SIG-M5 treated with dmso at 0.1 percent for 504 hours (cell line): Measurements from ENCODE around the gene ZNF664.

Experiments
- DNase-seq: peaks from one replicate; lab custom pipeline; 2025; ENCODE audit not compliant: unreplicated experiment; lab: John Stamatoyannopoulos, UW

Gene ZNF664

DNA sequence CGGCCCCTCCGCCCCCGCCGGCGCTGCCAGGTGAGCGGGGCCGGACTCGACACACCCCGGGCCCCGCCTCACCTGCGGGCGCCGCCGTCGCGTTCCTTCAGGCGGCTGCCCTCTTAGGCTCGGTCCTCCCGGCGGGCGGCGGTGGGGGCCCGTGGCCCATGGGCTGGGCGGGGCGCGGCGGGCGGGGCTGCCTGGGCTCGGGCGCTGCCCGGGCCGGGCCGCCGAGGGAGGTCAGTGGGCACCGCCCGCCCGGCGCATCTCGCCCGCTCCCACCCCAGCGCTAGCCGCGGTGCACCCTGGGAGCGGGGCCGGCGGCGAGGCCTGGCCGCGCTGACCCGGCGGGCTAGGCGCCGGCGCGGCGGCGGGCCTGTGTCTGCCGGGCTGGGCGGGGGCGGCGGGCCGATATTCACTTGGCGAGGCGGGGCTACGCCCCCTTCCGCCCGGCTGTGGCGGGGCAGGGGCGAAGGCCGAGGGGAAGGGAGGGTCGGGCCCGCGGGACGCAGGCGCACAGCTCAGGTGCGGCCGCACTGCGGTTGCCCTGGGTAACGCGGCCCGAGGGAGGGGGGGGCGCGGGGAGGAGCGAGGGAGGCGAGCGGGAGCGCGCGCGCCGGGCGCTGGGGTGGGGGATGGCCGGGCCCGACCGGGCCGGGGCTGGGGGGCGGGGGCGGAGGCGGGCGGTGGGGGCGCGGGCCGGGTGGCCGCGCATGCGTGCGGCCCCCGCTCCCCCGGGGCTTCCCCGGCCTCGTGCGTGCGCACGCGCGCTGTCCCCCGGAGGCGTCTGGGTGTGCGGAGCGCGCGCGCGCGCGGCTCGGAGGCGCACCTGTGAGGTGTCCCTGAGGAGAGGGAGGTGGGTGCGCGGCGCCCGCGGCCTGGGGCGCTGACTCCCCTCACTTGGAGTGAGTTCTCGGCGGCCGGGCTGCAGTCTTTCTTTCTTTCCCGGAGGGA, at the start of gene ZNF664, which contains the start of gene CCDC92:
TSS of gene ZNF664 (plus strand) at position 759 of the 945 bp plus-strand sequence. CDS start 38,930 bp downstream, outside the sequence.
TSS of gene CCDC92 (minus strand) at position 375 of the 945 bp plus-strand sequence. CDS start 28,526 bp downstream, outside the sequence.
- DNase-seq = peak; percentile 78

DNA sequence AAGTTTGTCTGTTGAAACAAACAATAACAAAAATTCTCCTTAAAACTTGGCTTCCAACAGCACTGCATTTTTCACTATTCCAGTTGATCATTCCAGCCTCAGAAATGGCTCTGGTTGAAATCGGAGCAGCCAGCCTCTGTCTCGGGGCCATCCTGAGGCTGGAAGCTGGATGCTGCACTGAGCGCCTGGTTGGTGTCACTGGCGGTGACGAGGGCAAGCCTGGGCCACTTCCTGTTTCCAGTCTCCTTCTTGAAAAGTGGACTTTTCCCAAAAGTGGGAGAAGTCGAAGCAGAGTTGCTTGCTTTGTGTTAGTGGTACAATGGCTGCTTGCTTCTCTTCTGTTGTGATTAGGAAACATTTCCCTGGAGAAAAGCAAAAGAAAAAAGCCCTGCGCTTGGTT, 49.1 kb upstream of the ZNF664 start:
- DNase-seq = no peak

GRCh38 chr12:123924539-123924938, 48.5 kb upstream of the ZNF664 start:
- DNase-seq = no peak

DNA sequence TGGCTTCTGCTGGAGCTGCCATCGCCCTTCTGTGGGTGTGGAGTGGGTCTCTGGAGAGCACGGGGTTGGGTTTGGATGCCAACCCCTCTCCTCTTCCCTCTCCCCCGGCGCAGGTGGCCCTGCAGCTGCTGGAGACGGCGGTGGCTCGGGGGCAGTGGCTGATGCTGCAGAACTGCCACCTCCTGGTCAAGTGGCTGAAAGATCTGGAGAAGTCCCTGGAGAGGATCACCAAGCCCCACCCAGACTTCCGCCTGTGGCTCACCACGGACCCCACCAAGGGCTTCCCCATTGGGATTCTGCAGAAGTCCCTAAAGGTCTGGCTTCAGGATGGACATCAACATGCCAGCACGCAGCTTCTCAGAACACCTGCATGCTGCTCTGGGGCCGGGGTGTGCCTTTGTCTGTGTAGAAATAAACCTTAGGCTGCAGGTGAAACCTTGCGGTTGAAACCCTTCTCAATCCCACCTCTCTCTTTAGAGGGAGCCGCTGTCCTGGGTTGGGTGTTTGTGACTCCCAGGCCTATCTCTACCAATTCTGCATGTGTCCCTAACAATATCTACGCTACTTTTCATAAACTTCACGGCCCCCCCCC, 44.6 kb upstream of the ZNF664 start:
- DNase-seq = no peak

DNA sequence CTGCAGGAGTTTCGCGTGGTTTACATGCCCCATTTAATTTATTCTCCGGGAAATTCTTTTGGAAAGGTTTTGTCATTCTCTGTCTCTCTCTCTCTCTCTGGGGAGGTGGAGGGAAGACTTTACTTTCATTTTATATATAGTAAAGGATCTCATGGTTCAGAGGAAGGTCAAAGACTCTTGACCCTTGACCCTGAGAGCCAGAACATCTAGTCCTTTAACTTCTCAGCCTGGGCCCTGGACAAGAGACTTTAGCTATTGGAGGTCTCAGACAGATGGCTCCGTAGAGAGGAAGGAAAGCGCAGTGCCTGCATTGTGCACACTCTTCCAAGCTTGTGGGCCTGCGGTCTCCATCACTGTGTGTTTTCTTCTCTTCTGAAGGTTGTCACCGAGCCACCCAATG, 44.1 kb upstream of the ZNF664 start:
- DNase-seq = no peak

- DNase-seq = no peak
Observed at GRCh38 chr12:123929946-123930583, 43.0 kb upstream of the ZNF664 start.

- no peak for DNase-seq
Observed at GRCh38 chr12:123931686-123932321, 41.2 kb upstream of the ZNF664 start.

GRCh38 chr12:123933214-123933613, 39.8 kb upstream of the ZNF664 start:
- no peak for DNase-seq

- no peak for DNase-seq
Observed at GRCh38 chr12:123934016-123934620, 38.9 kb upstream of the ZNF664 start.

DNA sequence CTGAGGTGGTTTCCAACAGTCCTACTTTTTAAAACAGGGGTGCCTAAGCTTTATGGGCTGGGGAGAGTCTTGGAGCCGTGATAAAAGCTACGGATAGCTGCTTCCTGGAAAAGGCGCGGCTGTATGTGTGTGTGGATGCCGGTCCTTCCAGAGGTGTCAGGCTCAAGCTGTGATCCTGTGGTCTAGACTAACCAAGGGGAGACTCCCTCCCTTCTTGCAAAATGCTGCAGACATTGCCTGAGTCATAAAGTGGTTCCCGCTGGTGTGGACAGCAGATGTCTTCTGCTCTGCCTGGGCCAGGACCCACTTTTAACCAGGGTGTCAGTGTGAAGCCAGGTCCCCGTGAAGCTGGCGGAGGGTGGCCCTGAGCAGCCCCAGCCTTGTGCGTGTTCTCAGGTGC, 38.2 kb upstream of the ZNF664 start:
- DNase-seq = peak; percentile 40

DNA sequence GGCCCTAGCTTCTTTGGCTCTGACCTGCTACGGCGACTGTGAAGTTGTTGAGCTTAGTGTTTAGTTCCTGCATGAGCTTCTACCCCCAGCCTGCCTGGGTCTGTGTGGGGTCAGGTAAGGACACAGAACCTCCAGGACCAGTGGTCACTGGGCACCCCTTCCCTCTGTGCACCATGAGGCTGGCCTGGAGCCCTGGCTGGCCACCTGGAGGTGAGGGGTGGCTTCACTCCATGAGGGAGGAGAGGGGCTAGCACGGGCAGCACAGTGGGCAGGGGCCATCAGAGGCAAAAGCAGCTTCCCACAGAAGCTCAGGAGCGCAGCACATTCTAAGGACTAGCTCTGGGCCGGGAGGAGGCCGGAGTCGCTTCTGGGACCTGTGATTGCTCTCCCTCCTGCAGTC, 37.1 kb upstream of the ZNF664 start:
- no peak for DNase-seq

DNA sequence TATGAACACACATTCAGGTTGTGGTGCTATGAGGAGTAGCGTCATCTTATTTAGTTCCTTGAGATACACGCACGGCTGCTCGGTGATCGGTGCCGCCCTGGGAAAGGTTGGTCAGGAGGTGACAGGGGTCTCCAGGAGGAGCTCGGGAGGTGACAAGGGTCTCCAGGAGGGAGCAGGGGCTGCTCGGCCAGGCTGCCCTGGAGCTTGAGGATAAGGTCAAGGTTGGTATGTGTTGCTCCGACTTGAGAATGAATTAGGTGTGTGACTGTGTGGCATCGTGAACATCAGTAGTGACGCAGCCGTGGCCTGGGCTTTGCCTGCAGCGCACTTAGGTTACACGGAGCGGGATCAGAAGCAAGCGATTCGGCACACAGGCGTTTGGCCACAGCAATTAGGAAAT, 36.5 kb upstream of the ZNF664 start:
- DNase-seq = no peak

- DNase-seq = no peak
Observed at GRCh38 chr12:123936956-123937706, 35.9 kb upstream of the ZNF664 start.

DNA sequence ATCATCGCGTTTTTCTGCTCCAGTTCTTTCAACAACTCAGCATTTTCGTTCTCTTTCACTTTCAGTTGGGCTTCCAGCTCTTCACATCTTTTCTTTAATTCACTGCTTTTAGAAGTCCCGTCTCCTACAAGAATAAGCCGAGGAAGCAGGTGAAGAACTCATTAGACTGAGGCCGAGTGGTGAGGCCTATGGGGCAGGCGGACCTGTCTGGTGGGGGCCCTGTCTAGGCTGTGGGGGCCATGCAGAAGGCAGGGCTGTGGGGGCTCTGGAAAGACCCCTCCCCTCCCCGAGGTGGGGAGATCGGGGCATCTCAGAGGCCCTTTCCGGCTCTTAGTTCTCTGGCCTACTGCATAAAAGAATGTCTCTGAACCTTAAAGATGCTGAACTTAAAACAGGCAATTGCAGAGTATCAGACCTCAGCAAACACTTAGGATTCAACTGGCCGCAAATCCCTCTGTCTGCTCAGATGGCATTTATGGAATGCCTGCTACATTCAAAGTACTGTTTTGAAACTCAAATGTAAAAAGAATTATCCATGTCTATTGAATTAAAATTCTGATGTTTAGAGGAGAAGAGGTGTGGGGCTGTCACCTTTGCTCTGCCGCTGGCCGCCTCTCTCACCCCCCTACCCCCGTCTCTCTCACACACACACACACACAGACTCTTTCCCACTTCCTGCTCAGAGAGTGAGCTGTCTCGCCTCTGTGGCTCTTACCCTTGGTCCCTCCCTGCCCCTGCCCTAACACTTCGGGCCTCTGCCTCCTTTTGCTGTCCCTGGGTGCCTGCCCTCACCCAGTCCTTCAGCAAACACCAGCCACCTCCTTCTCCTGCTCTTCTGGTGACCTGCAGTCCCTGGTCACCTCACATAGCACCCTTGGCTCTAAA, 35.1 kb upstream of the ZNF664 start:
- no peak for DNase-seq

DNA sequence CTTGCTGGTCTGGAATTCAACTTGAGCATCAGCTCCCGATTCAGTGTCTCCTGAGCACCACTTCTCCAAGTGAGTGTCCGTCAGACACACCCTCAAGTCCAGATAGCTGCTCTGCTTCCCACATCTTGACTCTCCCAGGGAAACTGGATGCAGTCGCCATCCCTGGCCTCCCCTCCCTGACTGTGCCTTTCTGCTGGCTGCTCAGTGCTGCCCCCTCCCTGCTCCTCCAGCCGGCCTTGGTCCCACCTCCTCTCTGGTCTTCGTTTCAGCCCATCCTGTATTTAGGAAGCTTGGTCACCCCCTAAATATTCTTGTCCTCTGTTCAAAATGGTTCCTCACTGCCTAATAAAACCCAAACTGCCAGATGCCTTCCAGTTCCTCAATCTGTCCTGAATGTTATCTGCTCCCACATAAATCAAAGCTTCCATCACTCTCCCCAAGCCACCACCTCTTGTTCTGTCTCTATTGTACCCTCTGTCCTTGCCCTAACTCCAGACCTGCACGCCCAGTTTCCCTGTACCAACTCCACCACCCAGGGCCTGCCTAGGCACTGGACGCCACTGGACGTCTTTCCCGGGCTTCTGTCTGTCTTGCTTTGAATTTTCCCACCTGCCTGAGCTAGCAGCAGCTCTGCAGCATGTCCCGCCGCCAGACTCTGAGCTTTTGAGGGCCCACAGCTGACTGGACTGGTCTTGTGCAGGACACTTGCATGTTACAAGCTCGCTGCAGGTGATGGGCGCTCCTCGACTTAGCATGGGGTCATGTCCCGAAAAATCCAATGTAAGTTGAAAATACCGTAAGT, 34.1 kb upstream of the ZNF664 start:
- DNase-seq = no peak

DNA sequence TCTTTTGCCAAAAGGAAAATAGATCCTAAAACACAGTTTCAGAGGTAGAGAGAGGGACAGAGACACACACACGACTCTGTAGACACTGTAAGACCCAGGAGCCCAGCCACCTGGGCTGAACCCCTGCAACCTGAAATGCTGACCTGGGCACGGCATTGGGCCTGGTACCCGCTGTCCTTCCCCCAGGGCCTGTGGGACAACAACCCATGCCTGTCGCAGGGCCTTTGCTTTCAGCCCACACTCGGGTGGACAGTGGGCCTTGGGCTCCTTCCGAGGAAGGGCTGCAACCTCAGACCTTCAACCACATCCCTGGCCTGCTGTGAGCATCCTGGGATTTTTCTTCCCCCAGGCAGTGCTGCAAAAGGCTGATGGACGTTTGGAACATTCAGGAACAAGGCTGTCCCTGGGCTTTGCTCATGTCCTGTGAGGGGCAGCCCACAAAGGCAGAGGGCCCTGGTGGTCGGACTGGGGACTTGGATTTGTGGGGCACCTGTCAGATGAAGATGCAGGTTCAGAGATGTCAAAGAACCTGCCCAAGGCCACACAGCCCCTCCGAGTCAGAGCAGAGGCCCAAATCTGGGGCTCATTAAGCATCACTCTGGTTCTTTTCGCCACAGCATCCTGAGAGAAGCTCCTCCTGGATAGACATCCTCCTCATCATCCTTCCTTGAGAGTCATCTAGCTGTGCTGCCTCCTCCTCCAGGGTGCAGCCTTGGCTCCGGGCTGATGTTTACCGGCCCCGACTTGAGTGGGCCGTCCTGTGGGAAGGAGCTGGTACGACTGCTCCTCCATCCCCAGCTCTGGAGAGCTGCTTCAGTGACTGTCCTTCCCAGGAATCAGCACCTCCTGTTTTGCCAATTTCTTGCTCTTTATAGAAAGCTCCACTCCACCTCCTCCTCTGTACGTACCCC, 33.0 kb upstream of the ZNF664 start:
- no peak for DNase-seq

DNA sequence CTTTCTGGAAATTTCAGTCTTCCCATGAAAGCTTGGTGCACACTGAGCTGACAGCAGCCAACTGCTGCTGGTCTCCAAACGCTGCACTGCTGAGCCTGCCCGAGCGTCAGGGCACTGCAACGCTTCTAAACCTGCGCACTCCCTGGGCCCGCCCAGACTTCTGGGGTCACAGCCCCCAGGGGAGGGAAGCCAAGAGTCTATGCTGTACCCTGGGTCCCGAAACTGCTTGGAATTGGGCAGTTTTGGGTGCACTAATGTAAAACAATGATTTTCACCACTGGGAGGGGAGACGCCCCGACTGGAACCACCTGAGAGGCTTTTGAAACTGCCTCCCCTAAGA, 32.4 kb upstream of the ZNF664 start:
- no peak for DNase-seq
